Measurements from ENCODE around the gene CC2D2A. TPM values are rescaled to one million over a fixed set of nuclear protein-coding genes. Genes with fewer than 3 reads are reported as not detected.
A peak's percentile ranks its signal among the peaks of the same experiment; 100 is the strongest.

CC2D2A gene
- 26.2 and 27.8 TPM in 2 replicates for total RNA-seq
- long read RNA-seq, partial matches to known transcripts = 17 of 29 reads
- long read RNA-seq, other reads (novel, unspliced or antisense) = 10 of 29 reads

DNA sequence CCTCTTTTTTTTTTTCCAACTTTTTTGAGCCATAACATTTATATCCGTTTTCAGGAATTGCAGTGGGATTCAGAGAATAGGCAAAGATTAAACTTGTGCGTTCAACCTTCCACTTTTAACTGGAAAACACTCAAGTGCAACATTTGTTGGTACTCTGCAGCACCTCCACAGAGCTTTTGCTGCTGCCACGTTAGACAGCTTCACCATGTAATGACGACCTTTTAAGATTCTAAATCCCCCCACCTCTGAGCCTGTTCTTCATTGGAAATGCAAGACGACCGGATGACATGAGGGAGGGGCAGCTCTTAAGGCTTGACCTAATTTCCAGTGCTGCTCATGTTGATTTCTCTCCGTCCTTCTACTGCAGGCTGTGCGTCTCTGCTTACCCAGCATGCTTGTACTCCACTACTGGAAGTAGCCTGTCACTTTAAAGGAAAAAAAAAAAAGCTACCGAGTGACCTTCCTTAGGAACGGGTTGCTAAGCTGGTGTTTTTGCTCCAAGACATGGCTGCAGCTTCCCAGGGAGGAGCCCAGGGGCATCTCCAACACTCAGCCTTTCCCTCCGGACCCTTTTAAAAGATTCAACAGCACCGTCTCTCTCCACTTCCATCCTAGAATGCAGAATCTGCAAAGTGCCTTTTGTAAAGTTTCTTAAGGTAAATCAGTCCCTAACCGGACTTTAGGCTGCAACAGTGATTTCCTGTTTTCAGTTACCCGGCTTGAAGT is at the start of gene CC2D2A:
CC2D2A (plus strand) TSS at position 481 of the 726 bp plus-strand sequence. CDS start 6,051 bp downstream, outside the sequence.
- DNase-seq (ENCODE audit: low read depth, low spot score) = peak; percentile 15
- Mint-ChIP-seq H3K36me3 (ENCODE audit: low read depth) (no peaks in the 10 kb centered on the region), H3K9me3 (no peaks in the 10 kb centered on the region), H3K4me1 (peaks cover 24% of the 10 kb centered on the region), H3K27ac (ENCODE audit: unreplicated experiment) (peak within 1 kb of the TSS; percentile 94), H3K27me3 (ENCODE audit: low read depth) (no peaks in the 10 kb centered on the region), H3K4me3 (peak within 1 kb of the TSS; percentile 91)
- TF ChIP-seq, protein P1, sequence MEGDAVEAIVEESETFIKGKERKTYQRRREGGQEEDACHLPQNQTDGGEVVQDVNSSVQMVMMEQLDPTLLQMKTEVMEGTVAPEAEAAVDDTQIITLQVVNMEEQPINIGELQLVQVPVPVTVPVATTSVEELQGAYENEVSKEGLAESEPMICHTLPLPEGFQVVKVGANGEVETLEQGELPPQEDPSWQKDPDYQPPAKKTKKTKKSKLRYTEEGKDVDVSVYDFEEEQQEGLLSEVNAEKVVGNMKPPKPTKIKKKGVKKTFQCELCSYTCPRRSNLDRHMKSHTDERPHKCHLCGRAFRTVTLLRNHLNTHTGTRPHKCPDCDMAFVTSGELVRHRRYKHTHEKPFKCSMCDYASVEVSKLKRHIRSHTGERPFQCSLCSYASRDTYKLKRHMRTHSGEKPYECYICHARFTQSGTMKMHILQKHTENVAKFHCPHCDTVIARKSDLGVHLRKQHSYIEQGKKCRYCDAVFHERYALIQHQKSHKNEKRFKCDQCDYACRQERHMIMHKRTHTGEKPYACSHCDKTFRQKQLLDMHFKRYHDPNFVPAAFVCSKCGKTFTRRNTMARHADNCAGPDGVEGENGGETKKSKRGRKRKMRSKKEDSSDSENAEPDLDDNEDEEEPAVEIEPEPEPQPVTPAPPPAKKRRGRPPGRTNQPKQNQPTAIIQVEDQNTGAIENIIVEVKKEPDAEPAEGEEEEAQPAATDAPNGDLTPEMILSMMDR (conservative IDR thresholded peaks at IDR 0.05) = no peak

DNA sequence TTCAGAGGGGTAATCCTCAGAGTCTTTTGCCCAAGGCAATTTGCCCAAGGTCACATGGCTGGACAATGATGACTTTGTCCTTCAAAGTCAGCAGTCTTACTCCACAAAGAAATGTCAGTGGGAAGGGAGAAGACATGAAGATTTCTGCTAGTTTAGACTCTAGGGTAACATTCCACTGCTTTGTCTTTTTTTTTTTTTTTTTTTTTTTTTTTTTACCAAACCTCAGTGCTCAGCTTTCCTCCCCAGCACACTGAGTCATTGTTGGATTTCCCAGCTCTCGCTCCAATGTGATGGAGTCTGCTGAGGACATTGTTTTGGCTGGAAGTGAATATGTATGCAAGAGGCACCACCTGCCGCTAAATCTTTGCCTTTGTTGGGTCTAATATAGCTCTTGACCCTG is 49.0 kb upstream of the CC2D2A start:
- peaks cover 7% of the 10 kb centered on the region for H3K9me3 Mint-ChIP-seq
- peak overlapping the region; percentile 52 for H3K4me3 Mint-ChIP-seq
- peaks cover 2% of the 10 kb centered on the region for H3K36me3 Mint-ChIP-seq (ENCODE audit: low read depth)
- peaks cover 30% of the 10 kb centered on the region for H3K4me1 Mint-ChIP-seq
- peak; percentile 38 for DNase-seq (ENCODE audit: low read depth, low spot score)
- TF ChIP-seq, protein P1 (conservative IDR thresholded peaks at IDR 0.05) = no peak
- H3K27ac Mint-ChIP-seq (ENCODE audit: unreplicated experiment) = peak overlapping the region; percentile 69
- H3K27me3 Mint-ChIP-seq (ENCODE audit: low read depth) = no peaks in the 10 kb centered on the region

DNA sequence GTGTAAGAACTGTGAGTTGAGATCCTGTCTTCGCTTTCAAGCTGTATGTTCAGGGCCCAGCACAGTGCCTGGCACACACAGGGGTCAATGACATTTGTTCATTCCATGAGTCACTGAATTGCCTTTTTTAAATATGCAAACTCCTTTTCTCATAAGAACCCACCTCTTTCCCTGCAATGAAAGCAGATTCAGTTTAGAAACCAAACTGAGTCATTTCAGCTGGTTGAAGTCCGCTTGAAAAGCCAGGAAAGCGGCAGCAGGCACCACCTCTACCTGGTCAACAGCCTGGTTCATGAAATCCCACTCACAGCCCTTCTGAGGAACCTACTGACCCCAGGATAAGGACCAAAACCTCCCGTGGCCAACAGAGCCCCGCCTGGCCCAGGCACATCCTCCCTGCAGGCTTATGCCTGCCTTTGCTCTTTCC is 46.4 kb upstream of the CC2D2A start:
- Mint-ChIP-seq H3K4me1 (peaks cover 20% of the 10 kb centered on the region), H3K4me3 (no peak overlapping the region), H3K36me3 (ENCODE audit: low read depth) (peaks cover 2% of the 10 kb centered on the region), H3K9me3 (peaks cover 4% of the 10 kb centered on the region), H3K27ac (ENCODE audit: unreplicated experiment) (no peak overlapping the region), H3K27me3 (ENCODE audit: low read depth) (no peaks in the 10 kb centered on the region)
- DNase-seq (ENCODE audit: low read depth, low spot score) = no peak
- TF ChIP-seq, protein P1 (conservative IDR thresholded peaks at IDR 0.05) = no peak

DNA sequence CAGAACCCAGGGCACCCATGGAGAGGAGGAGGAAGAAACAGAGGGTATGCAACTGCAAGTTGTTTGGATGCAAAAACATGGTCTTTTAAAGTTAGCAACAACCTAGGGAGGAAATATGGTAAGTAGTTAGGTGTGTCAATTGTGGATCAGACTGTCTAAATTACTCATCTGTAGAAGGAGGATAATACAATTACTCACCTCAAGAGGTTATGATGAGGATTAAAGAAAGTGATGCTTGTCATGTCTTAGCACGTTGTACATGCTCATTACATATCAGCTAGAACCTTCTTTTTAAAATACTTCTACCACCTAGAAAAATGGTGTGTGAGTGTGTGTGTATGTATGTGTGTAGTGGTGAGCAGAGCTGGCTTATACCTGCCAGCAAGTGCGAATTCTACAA is 44.2 kb upstream of the CC2D2A start:
- no peaks in the 10 kb centered on the region for H3K27me3 Mint-ChIP-seq (ENCODE audit: low read depth)
- peaks cover 8% of the 10 kb centered on the region for H3K4me1 Mint-ChIP-seq
- H3K27ac Mint-ChIP-seq (ENCODE audit: unreplicated experiment) = no peak overlapping the region
- no peak for DNase-seq (ENCODE audit: low read depth, low spot score)
- H3K4me3 Mint-ChIP-seq = no peak overlapping the region
- H3K36me3 Mint-ChIP-seq (ENCODE audit: low read depth) = peaks cover 2% of the 10 kb centered on the region
- TF ChIP-seq, protein P1 (conservative IDR thresholded peaks at IDR 0.05) = no peak
- peaks cover 2% of the 10 kb centered on the region for H3K9me3 Mint-ChIP-seq

DNA sequence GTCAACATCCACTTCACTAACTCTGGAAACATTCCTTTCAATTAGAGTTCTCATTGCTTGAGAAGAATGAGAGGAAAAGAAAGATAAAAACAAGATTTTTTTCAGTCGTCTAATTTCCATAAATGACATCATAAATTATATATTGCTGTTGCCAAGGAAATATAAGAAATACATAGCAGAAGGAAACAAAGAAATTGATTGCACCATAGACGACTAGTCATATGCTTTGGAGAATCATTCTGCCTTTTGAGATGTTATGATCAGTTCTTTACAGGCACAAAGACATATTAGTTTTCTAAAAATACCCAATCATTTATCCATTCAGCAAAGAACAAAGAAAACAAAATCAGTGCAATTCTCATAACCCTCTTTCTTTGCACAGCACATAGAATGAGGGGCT is 42.5 kb upstream of the CC2D2A start:
- Mint-ChIP-seq H3K36me3 (ENCODE audit: low read depth) (peaks cover 5% of the 10 kb centered on the region), H3K4me1 (no peaks in the 10 kb centered on the region), H3K27ac (ENCODE audit: unreplicated experiment) (no peak overlapping the region), H3K4me3 (no peak overlapping the region), H3K9me3 (peaks cover 7% of the 10 kb centered on the region), H3K27me3 (ENCODE audit: low read depth) (no peaks in the 10 kb centered on the region)
- DNase-seq (ENCODE audit: low read depth, low spot score) = no peak
- TF ChIP-seq, protein P1 (conservative IDR thresholded peaks at IDR 0.05) = no peak

Data from neural crest cell (in vitro differentiated cells).